Left lung (tissue), 10 donors: ENCODE measurements around the gene ARHGDIA. TPM values are rescaled to one million over a fixed set of nuclear protein-coding genes. Genes with fewer than 3 reads are reported as not detected.

Experiments used
- ATAC-seq: fragments of 200-7000 bp; cut with Tn5 transposase; one replicate; pipeline ENCODE4 v1.9.1; 2020; ENCODE audit warnings: moderate library complexity
- DNase-seq, 4 donors: peaks; one replicate each; pipeline ENCODE4 v3.0.0-alpha.2; 2013 to 2020
- H3K27ac ChIP-seq, 2 donors: fragments of 200-600 bp; sonication (generic) in 1 of 2; one replicate each; pipeline versions ENCODE4 v1.5.0 to v1.8.0; 2020 to 2021
- H3K27me3 ChIP-seq, 2 donors: fragments of 200-600 bp; sonication (generic) in 1 of 2; one replicate each; pipeline versions ENCODE4 v1.5.0 to v1.8.0; 2020 to 2021
- H3K36me3 ChIP-seq, 2 donors: fragments of 200-600 bp; sonication (generic) in 1 of 2; one replicate each; pipeline versions ENCODE4 v1.5.0 to v1.8.0; 2020 to 2021
- H3K4me1 ChIP-seq, 2 donors: fragments of 200-600 bp; one replicate each; pipeline ENCODE4 v1.8.0; 2021
- H3K4me3 ChIP-seq, 2 donors: fragments of 200-600 bp; sonication (generic) in 1 of 2; one replicate each; pipeline versions ENCODE4 v1.5.0 to v1.8.0; 2020 to 2021; ENCODE audit warnings: mild to moderate bottlenecking in 1 of 2
- H3K9me3 ChIP-seq, 2 donors: fragments of 200-600 bp; sonication (generic) in 1 of 2; one replicate each; pipeline versions ENCODE4 v1.5.0 to v1.8.0; 2020 to 2021
- CTCF ChIP-seq, 2 donors: fragments of 200-600 bp; sonication (generic) in 1 of 2; IDR thresholded peaks; one replicate each; pipeline versions ENCODE4 v1.5.0 to v1.8.0; 2021; ENCODE audit warnings: antibody characterized with exemption in 2 of 2
- intact Hi-C, 2 donors: fragments of 100-400 bp; cut with DNase I; formaldehyde crosslinking; loops; one replicate each; pipeline versions ENCODE4 v1.11.2 to v1.14.2; 2022
- polyA plus RNA-seq, 6 donors: library from polyadenylated mRNA; unstranded; fragments of 120-200 nt; gene quantifications; one replicate each; pipeline ENCODE4 v1.2.1, GENCODE V29; 2013; ENCODE audit not compliant: insufficient read length in 6 of 6
- total RNA-seq, 2 donors: library from RNA; stranded (reverse); fragmentation: NEBNext Ultra II Directional; extraction: Animal tissue kit (Norgen Biotek cat#: 25700); gene quantifications; one replicate each; pipeline ENCODE4 v1.2.1, GENCODE V29; 2021
- donor health status: DM: no; HTN: yes; CAD: no.
- donor health status: DM: no; HTN: no; CAD: no.

The ARHGDIA gene
- total and polyA plus RNA-seq, 8 donors = 139 to 481 (median 194) TPM

GRCh38 chr17:81906476-81907218, 35.5 kb upstream of the ARHGDIA start:
- intact Hi-C loops = no loop called here
- TF ChIP-seq CTCF (IDR thresholded peaks at IDR 0.05) = no peak

GRCh38 chr17:81905993-81906392, 34.9 kb upstream of the ARHGDIA start:
- H3K4me3 ChIP-seq = no peak overlapping the region
- DNase-seq (no peak), ATAC-seq (no peak)
- no peak for TF ChIP-seq CTCF (IDR thresholded peaks at IDR 0.05)
- peaks cover 0 to 23% of the 10 kb centered on the region in 2 donors for H3K27me3 ChIP-seq
- no peak overlapping the region for H3K27ac ChIP-seq
- peaks cover 0 to 62% of the 10 kb centered on the region in 2 donors for H3K36me3 ChIP-seq
- no peaks in the 10 kb centered on the region for H3K9me3 ChIP-seq
- H3K4me1 ChIP-seq = peaks cover 12 to 37% of the 10 kb centered on the region in 2 donors
- intact Hi-C loops = no loop called here

More at GRCh38 chr17:81906476-81907218, 35.5 kb upstream of the ARHGDIA start:
- no peak overlapping the region for H3K27ac ChIP-seq
- H3K9me3 ChIP-seq = no peaks in the 10 kb centered on the region
- H3K4me3 ChIP-seq = no peak overlapping the region
- DNase-seq = no peak
- H3K36me3 ChIP-seq = peaks cover 0 to 62% of the 10 kb centered on the region in 2 donors
- no peak for ATAC-seq
- peaks cover 11 to 37% of the 10 kb centered on the region in 2 donors for H3K4me1 ChIP-seq
- H3K27me3 ChIP-seq = peaks cover 0 to 17% of the 10 kb centered on the region in 2 donors

- intact Hi-C loops = no loop called here
- Histone ChIP-seq H3K36me3 (peaks cover 0 to 67% of the 10 kb centered on the region in 2 donors), H3K4me1 (peaks cover 12 to 32% of the 10 kb centered on the region in 2 donors), H3K27ac (no peak overlapping the region), H3K4me3 (no peak overlapping the region), H3K27me3 (peaks cover 0 to 23% of the 10 kb centered on the region in 2 donors), H3K9me3 (no peaks in the 10 kb centered on the region)
- ATAC-seq (no peak), DNase-seq (peak in 1 of 4 donors; percentile 70)
- TF ChIP-seq CTCF (IDR thresholded peaks at IDR 0.05) = no peak
Observed at GRCh38 chr17:81905424-81905875, 34.3 kb upstream of the ARHGDIA start.

- DNase-seq (peak in 1 of 4 donors; percentile 58), ATAC-seq (no peak)
- intact Hi-C loops = no loop called here
- Histone ChIP-seq H3K27ac (no peak overlapping the region), H3K9me3 (no peaks in the 10 kb centered on the region), H3K36me3 (peaks cover 0 to 73% of the 10 kb centered on the region in 2 donors), H3K4me1 (peaks cover 7 to 26% of the 10 kb centered on the region in 2 donors), H3K27me3 (peaks cover 0 to 23% of the 10 kb centered on the region in 2 donors), H3K4me3 (no peak overlapping the region)
- no peak for TF ChIP-seq CTCF (IDR thresholded peaks at IDR 0.05)
Observed at GRCh38 chr17:81904600-81905423, 33.7 kb upstream of the ARHGDIA start.
